Liver (tissue), 9 donors: Measurements from ENCODE around the gene TPX2. TPM values are rescaled to one million over a fixed set of nuclear protein-coding genes. Genes with fewer than 3 reads are reported as not detected.
"Not testable (repeated sequence)": the region's sequence is repeated elsewhere in the genome, so short reads cannot be mapped to it uniquely, and the experiment has no call there.

Source experiments
- DNase-seq: peaks from one replicate; pipeline ENCODE4 v3.0.0-alpha.2; 2017; ENCODE audit warnings: low spot score
- H3K27ac ChIP-seq, 2 donors: one replicate each; pipeline ENCODE4 v1.7.0; 2013; ENCODE audit warnings: inconsistent platforms in 2 of 2, low read length in 2 of 2, control low read depth in 1 of 2, low read depth in 1 of 2, mild to moderate bottlenecking in 1 of 2
- H3K27me3 ChIP-seq, 4 donors: one replicate each; pipeline versions ENCODE4 v1.6.1 to v1.7.0; 2013; ENCODE audit warnings: low read length in 3 of 4, inconsistent platforms in 1 of 4, mild to moderate bottlenecking in 1 of 4, moderate library complexity in 1 of 4; ENCODE audit not compliant: control insufficient read depth in 4 of 4, insufficient read depth in 4 of 4
- H3K36me3 ChIP-seq, 4 donors: one replicate each; pipeline versions ENCODE4 v1.6.1 to v1.7.0; 2013; ENCODE audit warnings: low read length in 3 of 4, mild to moderate bottlenecking in 3 of 4, low read depth in 1 of 4, moderate library complexity in 1 of 4; ENCODE audit not compliant: control insufficient read depth in 4 of 4, insufficient read depth in 3 of 4
- H3K4me1 ChIP-seq, 4 donors: one replicate each; pipeline versions ENCODE4 v1.6.1 to v1.7.0; 2013; ENCODE audit warnings: low read length in 3 of 4, mild to moderate bottlenecking in 3 of 4, moderate library complexity in 1 of 4; ENCODE audit not compliant: control insufficient read depth in 4 of 4, insufficient read depth in 4 of 4
- H3K4me3 ChIP-seq, 3 donors: one replicate each; pipeline versions ENCODE4 v1.6.1 to v1.7.0; 2013; ENCODE audit warnings: low read length in 3 of 3, control low read depth in 1 of 3, low read depth in 1 of 3, mild to moderate bottlenecking in 1 of 3
- H3K9ac ChIP-seq, 2 donors: one replicate each; pipeline ENCODE4 v1.7.0; 2013; ENCODE audit warnings: low read length in 2 of 2, mild to moderate bottlenecking in 2 of 2, moderate library complexity in 2 of 2, control low read depth in 1 of 2, low read depth in 1 of 2
- H3K9me3 ChIP-seq, 4 donors: one replicate each; pipeline versions ENCODE4 v1.6.1 to v1.7.0; 2013; ENCODE audit warnings: low read length in 3 of 4; ENCODE audit not compliant: control insufficient read depth in 4 of 4
- ATF3 ChIP-seq: IDR thresholded peaks from 2 replicates; pipeline ENCODE4 v1.6.1; 2016; ENCODE audit warnings: antibody characterized with exemption
- CTCF ChIP-seq: fragments of 150-350 bp; IDR thresholded peaks from 2 replicates; pipeline ENCODE4 v1.5.1; 2017; ENCODE audit warnings: improper control_type of control experiment, low read depth, low read length; ENCODE audit not compliant: missing input control
- EGR1 ChIP-seq, 2 donors: IDR thresholded peaks; 2 replicates each; pipeline ENCODE4 v1.6.1; 2016 to 2018; ENCODE audit warnings: antibody characterized with exemption in 2 of 2, low read depth in 2 of 2
- FOXA1 ChIP-seq: IDR thresholded peaks from 2 replicates; pipeline ENCODE4 v1.6.1; 2016; ENCODE audit warnings: antibody characterized with exemption
- FOXA2 ChIP-seq: IDR thresholded peaks from 2 replicates; pipeline ENCODE4 v1.6.1; 2016; ENCODE audit warnings: antibody characterized with exemption
- GABPA ChIP-seq, 2 donors: IDR thresholded peaks in 1 of 2; conservative IDR thresholded peaks in 1 of 2; 2 replicates each; pipeline ENCODE4 v1.6.1; 2016; ENCODE audit warnings: antibody characterized with exemption in 2 of 2, mild to moderate bottlenecking in 1 of 2, moderate library complexity in 1 of 2
- HNF4A ChIP-seq, 2 donors: conservative IDR thresholded peaks; 2 replicates each; pipeline ENCODE4 v1.6.1; 2016; ENCODE audit warnings: antibody characterized with exemption in 2 of 2, mild to moderate bottlenecking in 2 of 2
- HNF4G ChIP-seq: IDR thresholded peaks from 2 replicates; pipeline ENCODE4 v1.6.1; 2016; ENCODE audit warnings: antibody characterized with exemption
- JUND ChIP-seq, 2 donors: IDR thresholded peaks; 2 replicates each; pipeline ENCODE4 v1.6.1; 2016; ENCODE audit warnings: antibody characterized with exemption in 2 of 2
- MAX ChIP-seq: IDR thresholded peaks from 2 replicates; pipeline ENCODE4 v1.6.1; 2016; ENCODE audit warnings: antibody characterized with exemption
- NR2F2 ChIP-seq: IDR thresholded peaks from 2 replicates; pipeline ENCODE4 v1.6.1; 2016; ENCODE audit warnings: antibody characterized with exemption
- RAD21 ChIP-seq, 2 donors: IDR thresholded peaks; 2 replicates each; pipeline ENCODE4 v1.6.1; 2016; ENCODE audit warnings: antibody characterized with exemption in 2 of 2, mild to moderate bottlenecking in 2 of 2
- REST ChIP-seq: IDR thresholded peaks from 2 replicates; pipeline ENCODE4 v1.6.1; 2016; ENCODE audit warnings: antibody characterized with exemption, mild to moderate bottlenecking
- RXRA ChIP-seq, 2 donors: IDR thresholded peaks; 2 replicates each; pipeline ENCODE4 v1.6.1; 2017 to 2018; ENCODE audit warnings: antibody characterized with exemption in 2 of 2, mild to moderate bottlenecking in 1 of 2
- SP1 ChIP-seq: IDR thresholded peaks from 2 replicates; pipeline ENCODE4 v1.6.1; 2018; ENCODE audit warnings: antibody characterized with exemption, mild to moderate bottlenecking
- TAF1 ChIP-seq: conservative IDR thresholded peaks from 2 replicates; pipeline ENCODE4 v1.6.1; 2016; ENCODE audit warnings: antibody characterized with exemption, mild to moderate bottlenecking
- YY1 ChIP-seq: IDR thresholded peaks from 2 replicates; pipeline ENCODE4 v1.6.1; 2016; ENCODE audit warnings: antibody characterized with exemption, mild to moderate bottlenecking
- ZBTB33 ChIP-seq: IDR thresholded peaks from 2 replicates; pipeline ENCODE4 v1.6.1; 2016; ENCODE audit warnings: antibody characterized with exemption
- WGBS: extraction: QIAGEN DNeasy Blood & Tissue Kit; methylation state at CpG from one replicate; pipeline ENCODE4 v1.1.7; 2013; 5-methylcytosine and 5-hydroxymethylcytosine counted together
- polyA plus RNA-seq, 2 donors: library from polyadenylated mRNA; stranded (reverse) in 1 of 2; unstranded in 1 of 2; fragments of 200-250 nt in 1 of 2; fragments of >200 nt in 1 of 2; fragmentation: Nextera tagmentation in 1 of 2; extraction: Ambion mirVana in 1 of 2; gene quantifications; one replicate each; pipeline versions ENCODE4 v1.2.1 to v1.2.3, GENCODE V29; 2013 to 2015
- total RNA-seq, 2 donors: library from RNA; depleted of rRNA; stranded (reverse); fragments of >200 nt; gene quantifications; one replicate each; pipeline ENCODE4 v1.2.3, GENCODE V29; 2014
- donor health status: healthy.
- donor health status: healthy.
- donor health status: healthy.
- donor health status: healthy.
- donor health status: healthy.

TPX2 gene
- total and polyA plus RNA-seq, 4 donors, result 1.1 to 40.8 (median 2.4) TPM

GRCh38 chr20:31827059-31827458 is 88.0 kb downstream of the TPX2 start:
- Histone ChIP-seq H3K27me3 (no peaks in the 10 kb centered on the region), H3K4me1 (peaks cover 0 to 10% (median 2%) of the 10 kb centered on the region in 4 donors), H3K36me3 (no peaks in the 10 kb centered on the region), H3K4me3 (no peak overlapping the region), H3K9ac (no peak overlapping the region), H3K9me3 (no peaks in the 10 kb centered on the region), H3K27ac (no peak overlapping the region)
- 68% methylated on average over 2 of the region's 2 CpGs for WGBS
- TF ChIP-seq MAX, result no peak
- no peak for TF ChIP-seq YY1
- TF ChIP-seq RAD21 (IDR thresholded peaks at IDR 0.05), result no peak
- TF ChIP-seq NR2F2, result no peak
- no peak for TF ChIP-seq REST
- no peak for TF ChIP-seq JUND (IDR thresholded peaks at IDR 0.05)
- no peak for TF ChIP-seq HNF4A (conservative IDR thresholded peaks at IDR 0.05)
- TF ChIP-seq EGR1 (IDR thresholded peaks at IDR 0.05; ENCODE audit: low read depth in 2 of 2), result no peak
- TF ChIP-seq HNF4G, result no peak
- no peak for TF ChIP-seq RXRA (IDR thresholded peaks at IDR 0.05)
- TF ChIP-seq SP1, result no peak
- TF ChIP-seq FOXA1, result no peak
- TF ChIP-seq FOXA2, result no peak
- TF ChIP-seq TAF1, result no peak
- TF ChIP-seq ATF3, result no peak
- TF ChIP-seq ZBTB33, result no peak
- no peak for TF ChIP-seq CTCF
- TF ChIP-seq GABPA (IDR thresholded peaks at IDR 0.05 in 1 of 2, conservative IDR thresholded peaks at IDR 0.05 in 1 of 2), result no peak
- no peak for DNase-seq

GRCh38 chr20:31828016-31828415 is 88.9 kb downstream of the TPX2 start:
- H3K9me3 ChIP-seq, H3K4me3 ChIP-seq, H3K27me3 ChIP-seq, H3K36me3 ChIP-seq, H3K9ac ChIP-seq, H3K27ac ChIP-seq, H3K4me1 ChIP-seq, DNase-seq: not testable (repeated sequence)
- 96% methylated on average over 11 of the region's 11 CpGs for WGBS
